ENCODE results near the gene UBN1. TPM values are rescaled to one million over a fixed set of nuclear protein-coding genes. Genes with fewer than 3 reads are reported as not detected.

The UBN1 gene
- total and polyA plus RNA-seq, 4 donors, result 7.3 to 19.7 (median 14.2) TPM

- Histone ChIP-seq H3K9ac (ENCODE audit: low read depth in 1 of 2, low read length in 2 of 2) (no peak overlapping the region), H3K36me3 (ENCODE audit: control insufficient read depth in 4 of 4, insufficient read depth in 3 of 4, low read depth in 1 of 4, low read length in 3 of 4) (peaks cover 0 to 1% (median 0%) of the 10 kb centered on the region in 4 donors), H3K4me3 (ENCODE audit: low read depth in 1 of 3, low read length in 3 of 3) (no peak overlapping the region), H3K4me1 (ENCODE audit: control insufficient read depth in 4 of 4, insufficient read depth in 4 of 4, low read length in 3 of 4) (peaks cover 2 to 17% (median 10%) of the 10 kb centered on the region in 4 donors), H3K27ac (ENCODE audit: low read depth in 1 of 2, low read length in 2 of 2) (no peak overlapping the region), H3K27me3 (ENCODE audit: control insufficient read depth in 4 of 4, insufficient read depth in 4 of 4, low read length in 3 of 4) (no peaks in the 10 kb centered on the region), H3K9me3 (ENCODE audit: control insufficient read depth in 4 of 4, low read length in 3 of 4) (no peaks in the 10 kb centered on the region)
- 64% methylated on average over 4 of the region's 4 CpGs for whole genome bisulfite sequencing
- TF ChIP-seq GABPA (IDR thresholded peaks at IDR 0.05 in 1 of 2, conservative IDR thresholded peaks at IDR 0.05 in 1 of 2) (no peak), FOXA2 (IDR thresholded peaks at IDR 0.05) (no peak), RXRA (IDR thresholded peaks at IDR 0.05) (no peak), HNF4G (IDR thresholded peaks at IDR 0.05) (no peak), REST (IDR thresholded peaks at IDR 0.05) (no peak), ATF3 (IDR thresholded peaks at IDR 0.05) (no peak), YY1 (IDR thresholded peaks at IDR 0.05) (no peak), RAD21 (IDR thresholded peaks at IDR 0.05) (no peak), ZBTB33 (IDR thresholded peaks at IDR 0.05) (no peak), NR2F2 (IDR thresholded peaks at IDR 0.05) (no peak), FOXA1 (IDR thresholded peaks at IDR 0.05) (no peak), SP1 (IDR thresholded peaks at IDR 0.05) (no peak), MAX (IDR thresholded peaks at IDR 0.05) (no peak), CTCF (IDR thresholded peaks at IDR 0.05; ENCODE audit: low read depth, low read length, missing input control) (no peak), EGR1 (IDR thresholded peaks at IDR 0.05; ENCODE audit: low read depth in 2 of 2) (no peak), TAF1 (conservative IDR thresholded peaks at IDR 0.05) (no peak), HNF4A (conservative IDR thresholded peaks at IDR 0.05) (no peak), JUND (IDR thresholded peaks at IDR 0.05) (no peak)
- DNase-seq (ENCODE audit: low spot score), result no peak
Measured at GRCh38 chr16:4917117-4917516, 69.8 kb downstream of the UBN1 start.

All from liver (tissue), 9 donors.